ENCODE data around the gene EEF1G. TPM values are rescaled to one million over a fixed set of nuclear protein-coding genes. Genes with fewer than 3 reads are reported as not detected.

Gene EEF1G
- total RNA-seq, 1 experiment from 2014 or later, result 1,667 TPM

DNA sequence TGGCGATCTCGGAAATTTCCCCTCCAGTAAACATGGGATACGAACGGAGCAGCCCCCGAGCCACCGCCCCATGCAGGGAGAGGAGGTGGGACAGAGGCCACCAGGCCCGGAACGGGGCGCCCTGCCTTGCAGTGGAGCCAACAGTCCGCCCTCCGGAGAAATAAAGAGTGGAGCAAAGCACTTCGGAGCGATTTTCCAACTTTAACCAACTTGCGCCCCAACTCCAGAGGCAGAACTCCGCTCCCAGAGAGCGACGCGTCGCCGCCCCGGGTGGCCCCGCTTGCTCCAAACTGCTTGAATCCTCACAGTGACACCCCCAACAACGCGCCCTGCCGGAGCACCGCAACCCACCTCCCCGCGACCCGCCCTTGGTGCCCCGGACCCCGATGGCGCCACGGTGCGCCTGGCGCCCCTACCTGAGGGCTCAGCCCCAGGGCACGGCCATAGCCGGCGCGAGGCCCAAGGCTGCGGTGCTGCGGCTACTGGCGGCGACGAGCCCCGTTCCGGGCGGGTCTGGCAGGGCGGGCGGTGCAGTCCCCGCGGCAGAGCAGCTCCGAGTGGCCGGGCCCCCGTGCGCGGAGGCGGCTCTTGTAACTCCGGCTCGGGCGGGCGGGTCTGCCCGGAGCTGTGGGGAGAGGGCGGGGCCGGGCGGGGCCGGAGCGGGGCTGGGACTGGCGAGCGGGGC lies 27.3 kb downstream of the EEF1G start, which contains the start of gene AHNAK:
AHNAK (minus strand) TSS at position 563 of the 685 bp plus-strand sequence. CDS start 10,708 bp downstream, outside the sequence.
- peak; percentile 11 for ATAC-seq
- POLR2A ChIA-PET, result interaction anchor here (0.5 to 2.2 kb wide), 9 partner anchors 14 to 934 kb away, joined by 3 to 6 read pairs (median 4); partner anchors contain the start of gene MTA2
- CTCF ChIA-PET, result interaction anchor here (0.6 to 13.3 kb wide), 9 partner anchors 10 to 152 kb away, joined by 3 to 552 read pairs (median 4); partner anchors contain the start of gene SCGB1A1
- peaks cover 91% of the 10 kb centered on the region for H3K27me3 Mint-ChIP-seq (ENCODE audit: low read depth)
- H3K9me3 Mint-ChIP-seq, result no peaks in the 10 kb centered on the region
- no peak within 1 kb of the TSS for H3K27ac Mint-ChIP-seq
- H3K4me1 Mint-ChIP-seq, result peaks cover 44% of the 10 kb centered on the region
- TF ChIP-seq CREM (CRISPR knock-in tag; IDR thresholded peaks at IDR 0.05), result no peak
- TF ChIP-seq SP1 (CRISPR knock-in tag; conservative IDR thresholded peaks at IDR 0.05), result peak; percentile 31; the same call in 1 of the 2 replicates
- 0 out of 2 replicates have a peak, but pooled peaks have one; percentile 14 for TF ChIP-seq GABPB1 (CRISPR knock-in tag; IDR thresholded peaks at IDR 0.05)
- no peak for TF ChIP-seq JAZF1 (CRISPR knock-in tag; IDR thresholded peaks at IDR 0.05)
- TF ChIP-seq FOXJ3 (CRISPR knock-in tag; IDR thresholded peaks at IDR 0.05; ENCODE audit: borderline replicate concordance), result no peak
- no peak for TF ChIP-seq ZNF671 (CRISPR knock-in tag; IDR thresholded peaks at IDR 0.05)
- TF ChIP-seq, protein P1, sequence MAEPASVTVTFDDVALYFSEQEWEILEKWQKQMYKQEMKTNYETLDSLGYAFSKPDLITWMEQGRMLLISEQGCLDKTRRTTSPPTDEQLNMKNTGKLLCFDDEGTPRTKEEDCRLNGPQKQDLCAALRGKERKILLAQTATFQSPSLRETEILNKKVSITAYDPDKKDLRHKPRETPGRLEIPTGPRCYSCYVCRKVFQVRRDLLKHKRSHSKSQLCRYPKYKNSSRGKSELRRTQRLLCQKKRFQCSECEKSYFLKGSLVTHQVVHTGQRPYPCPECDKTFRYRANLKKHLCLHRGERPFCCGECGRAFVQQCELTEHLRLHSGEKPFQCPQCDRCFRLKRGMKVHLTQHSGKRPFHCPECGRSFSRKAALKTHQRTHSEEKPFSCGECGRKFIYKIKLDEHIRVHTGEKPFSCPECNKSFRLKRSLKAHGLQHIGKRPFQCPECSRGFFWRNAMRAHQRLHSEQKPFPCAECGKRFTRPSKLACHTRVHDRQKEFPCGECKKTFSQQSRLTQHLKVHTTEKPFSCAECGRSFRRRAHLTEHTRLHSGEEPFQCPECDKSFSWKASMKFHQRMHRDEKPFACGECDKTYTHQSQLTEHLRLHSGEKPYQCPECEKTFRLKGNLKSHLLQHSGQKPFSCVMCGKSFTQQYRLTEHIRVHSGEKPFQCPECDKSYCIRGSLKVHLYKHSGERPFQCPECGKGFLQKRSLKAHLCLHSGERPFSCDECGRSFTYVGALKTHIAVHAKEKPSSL (CRISPR knock-in tag; conservative IDR thresholded peaks at IDR 0.05), result no peak
- no peak for TF ChIP-seq NFYB (CRISPR knock-in tag; conservative IDR thresholded peaks at IDR 0.05; ENCODE audit: low read depth)
- no peak for TF ChIP-seq JUN (CRISPR knock-in tag; IDR thresholded peaks at IDR 0.05)
- TF ChIP-seq, protein P2, sequence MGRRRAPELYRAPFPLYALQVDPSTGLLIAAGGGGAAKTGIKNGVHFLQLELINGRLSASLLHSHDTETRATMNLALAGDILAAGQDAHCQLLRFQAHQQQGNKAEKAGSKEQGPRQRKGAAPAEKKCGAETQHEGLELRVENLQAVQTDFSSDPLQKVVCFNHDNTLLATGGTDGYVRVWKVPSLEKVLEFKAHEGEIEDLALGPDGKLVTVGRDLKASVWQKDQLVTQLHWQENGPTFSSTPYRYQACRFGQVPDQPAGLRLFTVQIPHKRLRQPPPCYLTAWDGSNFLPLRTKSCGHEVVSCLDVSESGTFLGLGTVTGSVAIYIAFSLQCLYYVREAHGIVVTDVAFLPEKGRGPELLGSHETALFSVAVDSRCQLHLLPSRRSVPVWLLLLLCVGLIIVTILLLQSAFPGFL (CRISPR knock-in tag; IDR thresholded peaks at IDR 0.05; ENCODE audit: borderline replicate concordance), result no peak
- H3K4me3 Mint-ChIP-seq, result peak within 1 kb of the TSS; percentile 82
- H3K36me3 Mint-ChIP-seq, result no peaks in the 10 kb centered on the region
- peak; percentile 73 for DNase-seq (ENCODE audit: low spot score)

DNA sequence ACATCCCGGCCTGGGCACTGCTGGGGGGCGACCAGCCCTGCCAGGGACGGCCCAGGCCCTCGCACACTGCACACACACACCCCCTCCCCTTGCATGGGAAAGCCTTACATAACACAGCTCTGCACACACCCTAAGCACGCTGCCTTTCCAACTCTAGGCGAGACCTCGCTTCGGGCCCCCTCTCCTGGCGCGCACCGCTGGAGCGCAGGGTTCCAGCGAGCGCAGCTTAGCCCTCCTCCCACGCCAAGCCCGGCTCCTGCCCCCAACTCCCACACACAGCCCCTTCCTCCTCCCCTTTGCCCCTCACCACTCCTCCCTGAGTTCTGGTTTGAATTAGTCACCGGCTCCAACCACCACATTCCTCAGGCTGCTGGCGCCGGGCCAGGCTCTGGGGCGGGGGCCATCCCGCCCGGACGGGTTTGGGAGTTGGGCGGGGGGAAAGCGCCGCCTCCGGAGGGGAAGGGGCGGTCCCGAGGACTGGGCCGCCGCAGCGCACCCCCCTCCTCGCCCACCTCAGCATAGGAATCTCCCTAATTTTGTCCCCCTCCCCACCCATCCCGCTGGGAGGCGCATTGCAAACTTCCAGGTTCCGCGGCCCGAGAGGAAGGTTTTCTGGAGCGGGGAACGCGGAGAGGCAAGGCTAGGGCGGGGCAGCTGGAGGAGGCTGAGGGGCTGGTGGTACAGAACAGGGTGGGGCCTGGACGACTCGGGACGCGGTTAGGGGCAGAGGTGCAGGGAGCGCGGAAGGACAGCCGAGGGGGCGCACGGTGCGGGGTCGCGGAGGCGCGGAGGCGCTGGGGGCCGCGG lies 28.1 kb downstream of the EEF1G start:
- ATAC-seq, result peak; percentile 48
- no peaks in the 10 kb centered on the region for H3K36me3 Mint-ChIP-seq
- peak overlapping the region; percentile 82 for H3K4me3 Mint-ChIP-seq
- peaks cover 43% of the 10 kb centered on the region for H3K4me1 Mint-ChIP-seq
- H3K27ac Mint-ChIP-seq, result no peak overlapping the region
- POLR2A ChIA-PET, result interaction anchor here (0.7 to 2.2 kb wide), 9 partner anchors 15 to 151 kb away, joined by 3 to 6 read pairs (median 5); partner anchors contain the start of genes C11orf98, CSKMT, EEF1G and TUT1
- DNase-seq (ENCODE audit: low spot score), result peak; percentile 80
- CTCF ChIA-PET, result interaction anchor here (1.0 to 13.3 kb wide), 9 partner anchors 11 to 151 kb away, joined by 3 to 552 read pairs (median 85); partner anchors contain the start of genes EML3 and SCGB1A1
- H3K27me3 Mint-ChIP-seq (ENCODE audit: low read depth), result peaks cover 92% of the 10 kb centered on the region
- no peaks in the 10 kb centered on the region for H3K9me3 Mint-ChIP-seq
- TF ChIP-seq OVOL2 (CRISPR knock-in tag; IDR thresholded peaks at IDR 0.05; ENCODE audit: borderline replicate concordance) (no peak), TEAD1 (CRISPR knock-in tag; IDR thresholded peaks at IDR 0.05) (peak; percentile 52; the same call in 1 of the 2 replicates), ZNF423 (CRISPR knock-in tag; IDR thresholded peaks at IDR 0.05) (no peak), SOX15 (CRISPR knock-in tag; IDR thresholded peaks at IDR 0.05) (no peak), NFATC4 (CRISPR knock-in tag; IDR thresholded peaks at IDR 0.05) (no peak), JUN (CRISPR knock-in tag; IDR thresholded peaks at IDR 0.05) (no peak; the same call in 1 of the 2 replicates), RELA (CRISPR knock-in tag; IDR thresholded peaks at IDR 0.05; ENCODE audit: borderline replicate concordance) (no peak), SP1 (CRISPR knock-in tag; conservative IDR thresholded peaks at IDR 0.05) (peak; percentile 48; the same call in 1 of the 2 replicates), ESRRA (CRISPR knock-in tag; IDR thresholded peaks at IDR 0.05; ENCODE audit: borderline replicate concordance) (no peak), FOXP1 (CRISPR knock-in tag; IDR thresholded peaks at IDR 0.05; ENCODE audit: borderline replicate concordance) (peak; percentile 34; the same call in 1 of the 2 replicates)
- TF ChIP-seq, protein P3, sequence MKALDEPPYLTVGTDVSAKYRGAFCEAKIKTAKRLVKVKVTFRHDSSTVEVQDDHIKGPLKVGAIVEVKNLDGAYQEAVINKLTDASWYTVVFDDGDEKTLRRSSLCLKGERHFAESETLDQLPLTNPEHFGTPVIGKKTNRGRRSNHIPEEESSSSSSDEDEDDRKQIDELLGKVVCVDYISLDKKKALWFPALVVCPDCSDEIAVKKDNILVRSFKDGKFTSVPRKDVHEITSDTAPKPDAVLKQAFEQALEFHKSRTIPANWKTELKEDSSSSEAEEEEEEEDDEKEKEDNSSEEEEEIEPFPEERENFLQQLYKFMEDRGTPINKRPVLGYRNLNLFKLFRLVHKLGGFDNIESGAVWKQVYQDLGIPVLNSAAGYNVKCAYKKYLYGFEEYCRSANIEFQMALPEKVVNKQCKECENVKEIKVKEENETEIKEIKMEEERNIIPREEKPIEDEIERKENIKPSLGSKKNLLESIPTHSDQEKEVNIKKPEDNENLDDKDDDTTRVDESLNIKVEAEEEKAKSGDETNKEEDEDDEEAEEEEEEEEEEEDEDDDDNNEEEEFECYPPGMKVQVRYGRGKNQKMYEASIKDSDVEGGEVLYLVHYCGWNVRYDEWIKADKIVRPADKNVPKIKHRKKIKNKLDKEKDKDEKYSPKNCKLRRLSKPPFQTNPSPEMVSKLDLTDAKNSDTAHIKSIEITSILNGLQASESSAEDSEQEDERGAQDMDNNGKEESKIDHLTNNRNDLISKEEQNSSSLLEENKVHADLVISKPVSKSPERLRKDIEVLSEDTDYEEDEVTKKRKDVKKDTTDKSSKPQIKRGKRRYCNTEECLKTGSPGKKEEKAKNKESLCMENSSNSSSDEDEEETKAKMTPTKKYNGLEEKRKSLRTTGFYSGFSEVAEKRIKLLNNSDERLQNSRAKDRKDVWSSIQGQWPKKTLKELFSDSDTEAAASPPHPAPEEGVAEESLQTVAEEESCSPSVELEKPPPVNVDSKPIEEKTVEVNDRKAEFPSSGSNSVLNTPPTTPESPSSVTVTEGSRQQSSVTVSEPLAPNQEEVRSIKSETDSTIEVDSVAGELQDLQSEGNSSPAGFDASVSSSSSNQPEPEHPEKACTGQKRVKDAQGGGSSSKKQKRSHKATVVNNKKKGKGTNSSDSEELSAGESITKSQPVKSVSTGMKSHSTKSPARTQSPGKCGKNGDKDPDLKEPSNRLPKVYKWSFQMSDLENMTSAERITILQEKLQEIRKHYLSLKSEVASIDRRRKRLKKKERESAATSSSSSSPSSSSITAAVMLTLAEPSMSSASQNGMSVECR (CRISPR knock-in tag; IDR thresholded peaks at IDR 0.05; ENCODE audit: borderline replicate concordance), result no peak; the same call in 1 of the 2 replicates
- TF ChIP-seq, protein P4, sequence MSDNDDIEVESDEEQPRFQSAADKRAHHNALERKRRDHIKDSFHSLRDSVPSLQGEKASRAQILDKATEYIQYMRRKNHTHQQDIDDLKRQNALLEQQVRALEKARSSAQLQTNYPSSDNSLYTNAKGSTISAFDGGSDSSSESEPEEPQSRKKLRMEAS (CRISPR knock-in tag; IDR thresholded peaks at IDR 0.05), result peak; percentile 68; the same call in 1 of the 2 replicates
- TF ChIP-seq, protein P5, sequence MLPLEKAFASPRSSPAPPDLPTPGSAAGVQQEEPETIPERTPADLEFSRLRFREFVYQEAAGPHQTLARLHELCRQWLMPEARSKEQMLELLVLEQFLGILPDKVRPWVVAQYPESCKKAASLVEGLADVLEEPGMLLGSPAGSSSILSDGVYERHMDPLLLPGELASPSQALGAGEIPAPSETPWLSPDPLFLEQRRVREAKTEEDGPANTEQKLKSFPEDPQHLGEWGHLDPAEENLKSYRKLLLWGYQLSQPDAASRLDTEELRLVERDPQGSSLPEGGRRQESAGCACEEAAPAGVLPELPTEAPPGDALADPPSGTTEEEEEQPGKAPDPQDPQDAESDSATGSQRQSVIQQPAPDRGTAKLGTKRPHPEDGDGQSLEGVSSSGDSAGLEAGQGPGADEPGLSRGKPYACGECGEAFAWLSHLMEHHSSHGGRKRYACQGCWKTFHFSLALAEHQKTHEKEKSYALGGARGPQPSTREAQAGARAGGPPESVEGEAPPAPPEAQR (CRISPR knock-in tag; IDR thresholded peaks at IDR 0.05), result no peak
- TF ChIP-seq, protein P6, sequence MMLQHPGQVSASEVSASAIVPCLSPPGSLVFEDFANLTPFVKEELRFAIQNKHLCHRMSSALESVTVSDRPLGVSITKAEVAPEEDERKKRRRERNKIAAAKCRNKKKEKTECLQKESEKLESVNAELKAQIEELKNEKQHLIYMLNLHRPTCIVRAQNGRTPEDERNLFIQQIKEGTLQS (CRISPR knock-in tag; conservative IDR thresholded peaks at IDR 0.05), result no peak

All from WTC11 (cell line).